Effector CD8-positive, alpha-beta T cell (primary cell): ENCODE results near the gene SYNPO2.
"Not testable (repeated sequence)": the region's sequence is repeated elsewhere in the genome, so short reads cannot be mapped to it uniquely, and the experiment has no call there.

ENCODE experiments used
- DNase-seq: peaks from one replicate; lab custom pipeline; 2025; lab: John Stamatoyannopoulos, UW
- total RNA-seq, 4 experiments: gene quantifications; one replicate each; lab custom pipeline; 2026; lab: John Stamatoyannopoulos, UW

The SYNPO2 gene
- total RNA-seq: 2.2 to 4.9 (median 3.5) reads per million in 4 experiments

GRCh38 chr4:118888666-118889311 lies at the start of gene SYNPO2:
SYNPO2 (plus strand) TSS chr4:118888854; CDS start chr4:118889037, 183 bp downstream.
- DNase-seq: no peak

- no peak for DNase-seq
Observed at GRCh38 chr4:118839221-118839927, 49.3 kb upstream of the SYNPO2 start.

- DNase-seq: no peak
Observed at GRCh38 chr4:118842055-118842454, 46.6 kb upstream of the SYNPO2 start.

GRCh38 chr4:118843237-118843636 lies 45.4 kb upstream of the SYNPO2 start:
- DNase-seq: no peak

GRCh38 chr4:118845552-118846050 lies 43.1 kb upstream of the SYNPO2 start:
- DNase-seq: no peak

GRCh38 chr4:118846979-118847378 lies 41.7 kb upstream of the SYNPO2 start:
- no peak for DNase-seq

- DNase-seq: no peak
Observed at GRCh38 chr4:118848242-118848641, 40.4 kb upstream of the SYNPO2 start.

GRCh38 chr4:118848901-118849300 lies 39.8 kb upstream of the SYNPO2 start:
- DNase-seq: no peak

- no peak for DNase-seq
Observed at GRCh38 chr4:118849867-118850487, 38.7 kb upstream of the SYNPO2 start.

GRCh38 chr4:118850488-118851173 lies 38.0 kb upstream of the SYNPO2 start:
- no peak for DNase-seq

- DNase-seq: no peak
Observed at GRCh38 chr4:118857760-118858159, 30.9 kb upstream of the SYNPO2 start.

GRCh38 chr4:118858779-118859178 lies 29.9 kb upstream of the SYNPO2 start:
- no peak for DNase-seq

GRCh38 chr4:118865091-118865708 lies 23.5 kb upstream of the SYNPO2 start:
- no peak for DNase-seq

GRCh38 chr4:118866442-118866841 lies 22.2 kb upstream of the SYNPO2 start:
- no peak for DNase-seq

GRCh38 chr4:118867311-118868067 lies 21.2 kb upstream of the SYNPO2 start:
- no peak for DNase-seq

- DNase-seq: no peak
Observed at GRCh38 chr4:118869808-118870342, 18.8 kb upstream of the SYNPO2 start.

GRCh38 chr4:118872181-118872580 lies 16.5 kb upstream of the SYNPO2 start:
- DNase-seq: no peak

- no peak for DNase-seq
Observed at GRCh38 chr4:118877797-118878196, 10.9 kb upstream of the SYNPO2 start.

GRCh38 chr4:118878507-118878906 lies 10.1 kb upstream of the SYNPO2 start:
- not testable (repeated sequence) for DNase-seq

- no peak for DNase-seq
Observed at GRCh38 chr4:118879409-118879808, 9.2 kb upstream of the SYNPO2 start.
